CD4-positive, alpha-beta T cell treated with Interleukin-12 subunit alpha and Interleukin-12 subunit beta, for 1 hour (primary cell): ENCODE results near the gene ELAVL3.
"Not testable (repeated sequence)": the region's sequence is repeated elsewhere in the genome, so short reads cannot be mapped to it uniquely, and the experiment has no call there.

Source experiments
- DNase-seq: peaks from one replicate; pipeline ENCODE4 v3.0.0-alpha.2; 2020

The ELAVL3 gene

GRCh38 chr19:11486661-11487503, 6.0 kb upstream of the ELAVL3 start:
- no peak for DNase-seq

GRCh38 chr19:11485245-11485837, 4.5 kb upstream of the ELAVL3 start:
- DNase-seq = no peak

GRCh38 chr19:11483366-11484111, 2.7 kb upstream of the ELAVL3 start:
- no peak for DNase-seq

DNA sequence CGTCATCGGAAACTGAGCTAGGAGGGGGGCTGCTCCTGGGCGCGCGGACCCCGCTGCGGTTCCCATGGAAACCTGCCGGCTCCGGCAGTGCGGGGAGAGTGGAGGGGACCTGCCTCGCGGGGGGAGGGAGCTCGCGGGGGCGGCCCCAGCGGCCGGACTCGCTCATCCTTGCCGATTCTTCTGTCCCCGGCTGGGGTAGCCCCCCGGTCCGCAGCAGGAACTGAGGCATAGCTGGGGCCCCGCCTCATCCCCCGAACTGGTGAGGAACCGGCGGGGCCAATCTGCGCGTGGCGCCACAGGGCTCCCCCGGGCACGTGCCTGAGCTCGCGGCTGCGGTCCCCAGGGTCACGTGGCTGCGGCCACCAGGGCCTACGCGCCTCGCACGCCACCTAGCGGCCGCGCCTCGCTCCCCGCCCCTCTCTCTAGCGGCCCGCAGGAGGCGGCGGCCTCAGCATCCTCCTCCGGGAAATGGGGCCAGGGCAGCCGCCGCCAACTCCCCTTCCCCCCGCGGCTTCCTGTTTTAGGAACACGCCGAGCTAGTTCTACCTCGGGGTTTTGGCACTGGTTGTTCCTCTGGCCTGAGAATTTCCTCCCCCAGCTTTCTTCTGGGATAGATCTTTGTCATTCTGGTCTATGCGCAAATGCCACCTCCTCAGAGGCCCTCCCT, 1.7 kb upstream of the ELAVL3 start:
- DNase-seq = peak; percentile 90

- DNase-seq = peak; percentile 72
These were observed 913 bp upstream of the ELAVL3 start for GRCh38 chr19:11481534-11482383.

DNA sequence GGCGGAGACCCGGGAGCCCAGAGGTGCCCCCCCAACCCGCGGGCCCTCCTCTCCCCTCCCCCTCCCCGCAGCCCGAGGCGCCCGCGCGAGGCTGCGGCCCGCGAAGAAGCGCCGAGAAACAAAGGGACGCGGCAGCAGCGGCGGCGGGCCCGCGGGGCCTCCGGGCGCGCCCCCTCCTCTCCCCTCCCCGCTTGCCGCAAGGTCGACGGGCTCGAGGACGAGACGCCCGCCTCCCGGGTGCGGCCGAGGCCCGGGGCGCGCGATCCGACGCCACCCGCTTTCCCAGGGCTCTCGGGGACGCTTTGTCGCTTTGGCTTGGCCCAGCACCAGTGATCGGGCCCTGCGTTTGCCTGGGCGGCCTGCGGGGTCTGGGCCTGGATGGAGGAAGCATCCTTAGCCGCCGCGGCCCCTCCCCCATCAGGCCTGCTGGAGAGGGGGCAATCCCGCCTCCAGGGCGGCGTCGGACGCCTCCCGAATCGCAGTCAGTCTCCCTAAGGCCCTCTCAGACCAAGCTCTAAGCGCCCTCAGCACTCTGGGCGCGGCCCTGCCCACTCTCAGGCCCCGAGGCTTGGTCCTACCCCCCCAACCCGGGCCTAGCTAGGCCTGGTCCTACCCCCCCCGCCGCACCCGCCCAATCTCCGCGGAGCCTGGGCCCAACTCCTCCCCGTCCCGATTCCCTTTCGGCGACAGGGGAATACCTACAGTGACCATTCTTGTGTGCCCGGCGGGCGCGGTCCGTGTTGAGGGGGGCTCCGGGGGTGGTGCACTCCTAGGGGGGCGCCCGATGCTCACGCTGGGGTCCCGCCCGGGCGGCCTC, 740 bp downstream of the ELAVL3 start:
- no peak for DNase-seq

GRCh38 chr19:11479090-11479897, 1.6 kb downstream of the ELAVL3 start:
- no peak for DNase-seq

- no peak for DNase-seq
These were observed 2.4 kb downstream of the ELAVL3 start for GRCh38 chr19:11478167-11479089.

DNA sequence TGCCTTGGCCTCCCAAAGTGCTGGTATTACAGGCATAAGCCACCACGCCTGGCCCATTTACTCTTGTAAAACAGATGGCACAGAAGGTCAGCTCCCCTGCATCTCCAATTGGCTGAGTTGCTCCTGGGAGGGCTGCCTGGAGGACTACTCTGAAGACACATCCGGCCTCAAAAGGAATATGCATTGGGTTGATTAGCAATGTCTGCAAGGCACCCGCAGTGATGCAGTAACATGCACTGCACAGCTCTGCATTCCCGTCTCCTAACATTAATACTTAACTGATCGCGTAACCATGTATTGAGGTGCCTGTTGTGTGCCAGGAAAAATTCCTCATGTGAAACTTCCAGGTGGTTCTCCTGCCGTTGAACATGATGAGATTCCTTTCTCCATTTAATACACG, 5.0 kb downstream of the ELAVL3 start:
- DNase-seq = no peak

DNA sequence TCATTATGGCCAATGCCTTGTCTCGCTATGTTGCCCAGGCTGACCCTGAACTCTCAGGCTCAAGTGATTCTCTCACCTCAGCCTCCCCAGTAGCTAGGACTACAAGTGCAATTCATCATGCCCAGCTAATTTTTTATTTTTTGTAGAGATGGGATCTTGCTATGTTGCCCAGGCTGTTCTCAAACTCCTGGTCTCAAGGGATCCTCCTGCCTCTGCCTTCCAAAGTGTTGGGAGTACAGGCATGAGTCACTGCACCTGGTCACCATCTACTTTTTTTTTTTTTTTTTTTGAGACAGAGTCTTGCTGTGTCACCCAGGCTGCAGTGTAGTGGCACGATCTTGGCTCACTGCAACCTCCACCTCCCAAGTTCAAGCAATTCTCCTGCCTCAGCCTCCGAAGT, 5.5 kb downstream of the ELAVL3 start:
- DNase-seq = not testable (repeated sequence)

GRCh38 chr19:11473725-11474124, 7.1 kb downstream of the ELAVL3 start:
- DNase-seq = no peak

DNA sequence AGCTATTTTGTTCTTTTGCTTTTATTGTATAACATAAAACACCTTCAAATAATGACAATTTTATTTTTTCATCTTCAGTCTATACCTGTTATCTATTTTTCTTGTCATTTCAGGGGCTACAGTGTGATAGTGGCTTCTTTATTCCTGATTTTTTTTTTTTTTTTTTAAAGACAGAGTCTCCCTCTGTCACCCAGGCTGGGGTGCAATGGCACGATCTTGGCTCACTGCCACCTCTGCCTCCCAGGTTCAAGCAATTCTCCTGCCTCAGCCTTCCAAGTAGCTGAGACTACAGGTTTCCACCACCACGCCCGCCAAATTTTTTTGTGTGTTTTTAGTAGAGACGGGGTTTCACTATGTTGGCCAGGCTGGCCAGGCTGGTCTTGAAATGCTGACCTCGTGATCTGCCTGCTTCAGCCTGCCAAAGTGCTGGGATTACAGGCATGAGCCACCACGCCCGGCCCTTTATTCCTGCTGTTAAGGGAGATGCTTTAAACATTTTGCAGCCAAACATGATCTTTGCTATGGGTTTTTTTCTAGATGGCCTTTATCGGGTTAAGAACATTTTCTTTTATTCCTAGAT, 12.5 kb downstream of the ELAVL3 start:
- not testable (repeated sequence) for DNase-seq

DNA sequence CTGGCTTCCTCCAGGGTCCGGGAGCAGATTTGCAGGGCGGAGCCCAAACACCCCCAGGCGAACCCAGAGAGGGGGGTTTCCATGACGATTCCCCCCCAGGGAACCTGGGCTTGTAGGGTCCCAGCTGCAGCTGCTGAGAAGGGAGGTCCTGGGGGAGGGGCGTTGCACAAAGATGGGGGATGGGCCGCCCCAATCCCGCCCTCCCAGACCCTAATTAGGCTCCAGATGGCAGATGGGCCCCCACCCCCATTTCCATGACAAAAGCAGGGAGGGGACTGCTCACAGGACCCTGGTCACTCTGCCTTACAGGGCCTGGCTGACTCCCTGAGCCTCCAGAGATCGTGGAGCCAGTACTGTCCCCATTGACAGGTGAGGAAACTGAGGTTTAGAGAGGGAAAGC, 15.2 kb downstream of the ELAVL3 start:
- no peak for DNase-seq

DNA sequence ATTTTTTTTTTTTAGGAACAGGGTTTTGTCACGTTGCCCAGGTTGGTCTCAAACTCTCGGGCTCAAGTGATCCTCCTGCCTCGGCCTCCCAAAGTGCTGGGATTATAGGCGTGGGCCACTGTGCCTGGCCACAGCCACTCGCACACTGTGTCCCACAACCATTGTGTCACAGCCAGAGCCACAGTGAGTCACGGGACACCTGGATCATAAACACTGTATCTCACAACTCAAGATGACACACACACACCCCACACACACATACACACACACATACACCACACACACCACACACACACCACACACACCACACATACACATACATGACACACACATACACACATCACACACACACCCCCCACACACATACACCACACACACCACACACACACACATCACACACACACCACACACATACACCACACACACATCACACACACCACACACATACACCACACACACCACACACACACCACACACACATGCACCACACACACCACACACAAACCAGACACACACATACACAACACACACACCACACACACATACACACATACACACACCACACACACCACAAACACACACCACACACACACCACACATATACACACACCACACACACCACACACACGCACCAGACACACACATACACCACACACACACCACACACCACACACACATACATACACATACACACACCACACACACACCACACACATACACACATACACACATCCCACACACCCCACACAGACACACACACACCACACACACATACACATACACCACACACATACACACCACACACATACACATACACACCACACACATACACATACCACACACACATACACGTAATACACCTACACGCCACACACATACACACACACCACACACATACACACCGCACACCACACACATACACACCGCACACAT, 16.2 kb downstream of the ELAVL3 start:
- DNase-seq = no peak

DNA sequence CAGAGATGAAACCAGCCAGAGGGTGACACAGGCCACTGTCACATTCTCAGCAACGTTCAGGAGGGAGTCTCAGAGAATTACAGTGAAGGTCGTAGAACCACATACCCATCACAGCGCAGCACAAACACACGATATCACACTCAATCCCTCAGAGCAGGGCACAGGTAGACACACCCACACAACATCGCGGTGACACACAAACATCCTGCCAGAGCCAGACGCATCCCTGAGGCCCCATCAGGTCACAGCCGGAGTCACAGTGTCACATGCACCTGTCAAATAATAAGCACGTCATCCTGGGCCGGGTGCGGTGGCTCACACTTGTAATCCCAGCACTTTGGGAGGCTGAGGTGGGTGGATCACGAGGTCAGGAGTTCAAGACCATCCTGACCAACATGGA, 17.5 kb downstream of the ELAVL3 start:
- no peak for DNase-seq

DNA sequence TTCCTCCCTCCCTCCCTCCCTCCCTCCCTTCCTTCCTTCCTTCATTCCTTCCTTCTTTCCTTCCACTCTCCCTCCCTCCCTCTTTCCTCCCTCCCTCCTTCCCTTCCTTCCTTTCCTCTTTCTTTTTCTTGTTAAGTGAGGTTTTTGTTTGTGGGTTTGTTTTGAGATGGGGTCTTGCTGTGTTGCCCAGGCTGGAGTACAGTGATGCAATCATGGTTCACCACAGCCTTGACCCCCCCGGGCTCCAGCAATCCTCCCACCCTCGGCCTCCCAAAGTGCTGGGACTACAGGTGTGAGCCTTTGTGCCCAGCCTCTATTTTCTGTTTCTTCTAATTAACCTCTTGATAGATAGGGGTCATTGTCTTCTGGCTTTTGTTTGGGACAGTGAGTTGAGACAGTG, 19.4 kb downstream of the ELAVL3 start:
- no peak for DNase-seq

GRCh38 chr19:11460207-11460606, 20.6 kb downstream of the ELAVL3 start:
- DNase-seq = no peak

DNA sequence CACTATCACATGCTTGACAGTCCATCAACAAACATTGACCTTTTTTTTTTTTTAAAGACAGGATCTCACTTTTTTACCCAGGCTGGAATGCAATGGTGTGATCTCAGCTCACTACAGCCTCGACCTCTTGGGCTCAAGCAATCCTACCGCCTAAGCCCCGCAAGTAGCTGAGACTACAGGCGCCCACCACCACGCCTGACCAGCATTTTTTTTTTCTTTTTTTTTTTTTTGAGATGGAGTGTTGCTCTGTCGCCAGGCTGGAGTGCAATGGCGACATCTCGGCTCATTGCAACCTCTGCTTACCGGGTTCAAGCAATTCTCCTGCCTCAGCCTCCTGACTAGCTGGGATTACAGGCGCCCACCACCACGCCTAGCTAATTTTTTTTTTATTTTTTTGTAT, 21.9 kb downstream of the ELAVL3 start:
- not testable (repeated sequence) for DNase-seq
